Hematopoietic multipotent progenitor cell (in vitro differentiated cells): ENCODE results near the gene ALKAL2. TPM values are rescaled to one million over a fixed set of nuclear protein-coding genes. Genes with fewer than 3 reads are reported as not detected.
"Not testable (repeated sequence)": the region's sequence is repeated elsewhere in the genome, so short reads cannot be mapped to it uniquely, and the experiment has no call there.

Experiments
- DNase-seq, 3 donors: peaks; one replicate each; pipeline ENCODE4 v3.0.0-alpha.2; 2011 to 2015; ENCODE audit warnings: low read depth in 2 of 3, low spot score in 2 of 3
- total RNA-seq: library from RNA; depleted of rRNA; stranded (reverse); fragments of >200 nt; gene quantifications from one replicate; pipeline ENCODE4 v1.2.3, GENCODE V29; 2012

ALKAL2 gene
- total RNA-seq: not detected

- DNase-seq: peak in 1 of 3 donors; percentile 10
Observed at GRCh38 chr2:287911-288757, at the start of gene ALKAL2. Gene ALKAL2, minus strand, starts transcription at chr2:288091. Its CDS starts 256 bp downstream, at chr2:287835.

GRCh38 chr2:336949-337348, 49.1 kb upstream of the ALKAL2 start:
- not testable (repeated sequence) for DNase-seq

- no peak for DNase-seq
Observed at GRCh38 chr2:336360-336759, 48.5 kb upstream of the ALKAL2 start.

GRCh38 chr2:332592-332991, 44.7 kb upstream of the ALKAL2 start:
- no peak for DNase-seq

- no peak for DNase-seq
Observed at GRCh38 chr2:328761-329160, 40.9 kb upstream of the ALKAL2 start.

GRCh38 chr2:323035-323434, 35.1 kb upstream of the ALKAL2 start:
- DNase-seq: no peak

- DNase-seq: no peak
Observed at GRCh38 chr2:322326-322725, 34.4 kb upstream of the ALKAL2 start.

GRCh38 chr2:320561-320960, 32.7 kb upstream of the ALKAL2 start:
- DNase-seq: no peak

GRCh38 chr2:319059-319600, 31.2 kb upstream of the ALKAL2 start:
- DNase-seq: no peak

GRCh38 chr2:317501-318424, 29.9 kb upstream of the ALKAL2 start:
- DNase-seq: no peak

GRCh38 chr2:316381-316780, 28.5 kb upstream of the ALKAL2 start:
- DNase-seq: no peak

GRCh38 chr2:315925-316324, 28.0 kb upstream of the ALKAL2 start:
- DNase-seq: not testable (repeated sequence)

GRCh38 chr2:314561-315336, 26.9 kb upstream of the ALKAL2 start:
- no peak for DNase-seq

GRCh38 chr2:313991-314390, 26.1 kb upstream of the ALKAL2 start:
- no peak for DNase-seq

- no peak for DNase-seq
Observed at GRCh38 chr2:310994-311393, 23.1 kb upstream of the ALKAL2 start.

- no peak for DNase-seq
Observed at GRCh38 chr2:309954-310510, 22.1 kb upstream of the ALKAL2 start.

GRCh38 chr2:309148-309953, 21.5 kb upstream of the ALKAL2 start:
- DNase-seq: no peak

GRCh38 chr2:305366-305765, 17.5 kb upstream of the ALKAL2 start:
- no peak for DNase-seq

GRCh38 chr2:296354-296753, 8.5 kb upstream of the ALKAL2 start:
- no peak for DNase-seq
